ENCODE results near the gene FGF6. TPM values are rescaled to one million over a fixed set of nuclear protein-coding genes. Genes with fewer than 3 reads are reported as not detected.

The FGF6 gene
- total RNA-seq, 1 donor from 2014 or later = not detected

DNA sequence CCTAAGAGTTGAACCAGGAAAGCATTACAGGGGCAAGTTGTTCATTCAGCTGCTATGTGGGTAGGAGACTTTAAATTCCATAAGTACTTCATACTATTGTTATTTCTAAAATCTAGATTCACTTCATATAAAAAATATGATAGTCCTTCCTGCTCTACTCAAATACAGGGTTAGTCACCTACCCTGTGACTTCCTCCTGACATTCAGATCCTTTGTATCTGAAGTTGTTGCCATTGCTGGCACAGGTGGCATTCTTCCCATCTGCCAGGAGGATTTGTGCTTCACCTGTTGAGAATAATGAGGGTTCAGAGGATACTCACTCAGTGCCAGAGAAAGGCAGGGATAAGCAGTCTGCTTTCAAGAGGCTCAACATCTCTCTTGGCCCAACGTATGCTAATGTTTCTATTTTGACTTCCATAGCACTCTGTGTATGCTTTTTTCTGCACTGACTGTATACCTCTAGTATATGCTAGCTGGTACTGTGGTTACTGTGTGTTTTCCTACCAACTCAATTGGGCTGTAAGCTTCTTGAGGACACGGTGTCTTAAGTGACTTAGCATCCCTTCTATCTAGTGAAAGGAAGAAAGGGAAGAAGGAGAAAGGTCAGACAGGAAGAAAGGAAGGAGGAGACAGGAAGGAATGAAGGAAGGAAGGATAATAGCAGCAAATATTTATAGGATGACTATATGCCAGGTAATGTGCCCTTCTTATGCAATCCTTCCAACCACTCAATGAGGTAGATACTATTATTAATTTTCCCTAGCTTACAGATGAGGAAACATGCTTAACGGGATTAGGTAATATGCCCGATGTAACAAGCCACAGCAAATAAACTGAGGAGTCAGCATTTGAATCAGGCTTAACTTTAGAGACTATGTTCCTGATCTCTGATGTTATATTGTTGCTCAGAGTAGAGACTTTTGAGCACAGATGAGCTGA is 38.5 kb upstream of the FGF6 start:
- DNase-seq (ENCODE audit: low spot score) = no peak

DNA sequence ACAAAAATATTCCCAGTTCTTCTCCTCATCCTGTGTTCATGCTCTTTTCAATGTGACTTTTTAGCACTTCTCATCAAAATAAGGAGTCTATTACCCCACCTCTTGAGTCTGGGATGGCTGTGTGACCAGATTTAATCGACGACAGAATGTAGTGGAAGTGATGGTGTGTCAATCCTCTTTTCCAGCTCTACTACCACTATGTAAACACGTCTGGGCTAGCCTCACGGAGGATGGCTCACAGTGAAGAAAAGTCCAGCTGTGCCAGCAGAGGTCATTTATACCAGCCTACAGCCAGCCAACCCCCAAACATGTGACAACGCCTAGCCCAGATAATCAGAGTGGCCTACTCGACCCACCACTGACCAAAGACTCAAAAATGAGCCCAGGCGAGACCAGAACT is 37.3 kb upstream of the FGF6 start:
- H3K27ac Mint-ChIP-seq (ENCODE audit: unreplicated experiment) = no peak overlapping the region
- no peaks in the 10 kb centered on the region for H3K27me3 Mint-ChIP-seq (ENCODE audit: low read depth)
- peaks cover 6% of the 10 kb centered on the region for H3K36me3 Mint-ChIP-seq (ENCODE audit: low read depth)

More for the DNA sequence above, 38.5 kb upstream of the FGF6 start:
- no peak overlapping the region for H3K4me3 Mint-ChIP-seq (ENCODE audit: unreplicated experiment)
- no peak overlapping the region for H3K27ac Mint-ChIP-seq (ENCODE audit: unreplicated experiment)
- H3K9me3 Mint-ChIP-seq (ENCODE audit: low read depth) = peaks cover 13% of the 10 kb centered on the region
- no peaks in the 10 kb centered on the region for H3K27me3 Mint-ChIP-seq (ENCODE audit: low read depth)
- H3K4me1 Mint-ChIP-seq (ENCODE audit: low read depth) = no peaks in the 10 kb centered on the region
- TF ChIP-seq, protein P1, sequence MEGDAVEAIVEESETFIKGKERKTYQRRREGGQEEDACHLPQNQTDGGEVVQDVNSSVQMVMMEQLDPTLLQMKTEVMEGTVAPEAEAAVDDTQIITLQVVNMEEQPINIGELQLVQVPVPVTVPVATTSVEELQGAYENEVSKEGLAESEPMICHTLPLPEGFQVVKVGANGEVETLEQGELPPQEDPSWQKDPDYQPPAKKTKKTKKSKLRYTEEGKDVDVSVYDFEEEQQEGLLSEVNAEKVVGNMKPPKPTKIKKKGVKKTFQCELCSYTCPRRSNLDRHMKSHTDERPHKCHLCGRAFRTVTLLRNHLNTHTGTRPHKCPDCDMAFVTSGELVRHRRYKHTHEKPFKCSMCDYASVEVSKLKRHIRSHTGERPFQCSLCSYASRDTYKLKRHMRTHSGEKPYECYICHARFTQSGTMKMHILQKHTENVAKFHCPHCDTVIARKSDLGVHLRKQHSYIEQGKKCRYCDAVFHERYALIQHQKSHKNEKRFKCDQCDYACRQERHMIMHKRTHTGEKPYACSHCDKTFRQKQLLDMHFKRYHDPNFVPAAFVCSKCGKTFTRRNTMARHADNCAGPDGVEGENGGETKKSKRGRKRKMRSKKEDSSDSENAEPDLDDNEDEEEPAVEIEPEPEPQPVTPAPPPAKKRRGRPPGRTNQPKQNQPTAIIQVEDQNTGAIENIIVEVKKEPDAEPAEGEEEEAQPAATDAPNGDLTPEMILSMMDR (IDR thresholded peaks at IDR 0.05) = no peak
- H3K36me3 Mint-ChIP-seq (ENCODE audit: low read depth) = peaks cover 10% of the 10 kb centered on the region

DNA sequence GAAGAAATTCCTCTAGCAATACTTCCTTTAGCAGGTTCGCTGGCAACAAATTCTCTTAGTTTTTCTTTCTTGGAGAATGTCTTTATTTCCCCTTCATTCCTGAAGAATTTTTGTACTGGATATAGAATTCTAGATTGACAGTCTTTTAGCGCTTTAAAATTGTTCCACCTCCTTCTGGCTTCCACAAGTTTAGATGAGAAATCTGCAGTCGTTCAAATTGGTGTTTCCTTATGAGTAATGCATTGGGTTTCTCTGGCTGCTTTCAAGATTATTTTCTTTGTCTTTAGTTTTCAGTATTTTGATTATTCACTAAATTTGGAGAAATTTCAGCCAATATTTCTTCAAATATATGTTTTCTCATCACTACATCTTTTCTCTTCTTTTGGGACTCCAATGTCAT is 33.3 kb upstream of the FGF6 start:
- no peak for DNase-seq (ENCODE audit: low spot score)
- H3K4me3 Mint-ChIP-seq (ENCODE audit: unreplicated experiment) = no peak overlapping the region
- H3K27ac Mint-ChIP-seq (ENCODE audit: unreplicated experiment) = no peak overlapping the region
- H3K36me3 Mint-ChIP-seq (ENCODE audit: low read depth) = peaks cover 4% of the 10 kb centered on the region
- TF ChIP-seq, protein P1 (IDR thresholded peaks at IDR 0.05) = no peak
- H3K27me3 Mint-ChIP-seq (ENCODE audit: low read depth) = peaks cover 10% of the 10 kb centered on the region
- no peaks in the 10 kb centered on the region for H3K4me1 Mint-ChIP-seq (ENCODE audit: low read depth)
- peaks cover 28% of the 10 kb centered on the region for H3K9me3 Mint-ChIP-seq (ENCODE audit: low read depth)

More for the DNA sequence above, 37.3 kb upstream of the FGF6 start:
- no peak for DNase-seq (ENCODE audit: low spot score)
- Mint-ChIP-seq H3K4me1 (ENCODE audit: low read depth) (no peaks in the 10 kb centered on the region), H3K4me3 (ENCODE audit: unreplicated experiment) (no peak overlapping the region), H3K9me3 (ENCODE audit: low read depth) (peaks cover 23% of the 10 kb centered on the region)
- TF ChIP-seq, protein P1 (IDR thresholded peaks at IDR 0.05) = no peak

DNA sequence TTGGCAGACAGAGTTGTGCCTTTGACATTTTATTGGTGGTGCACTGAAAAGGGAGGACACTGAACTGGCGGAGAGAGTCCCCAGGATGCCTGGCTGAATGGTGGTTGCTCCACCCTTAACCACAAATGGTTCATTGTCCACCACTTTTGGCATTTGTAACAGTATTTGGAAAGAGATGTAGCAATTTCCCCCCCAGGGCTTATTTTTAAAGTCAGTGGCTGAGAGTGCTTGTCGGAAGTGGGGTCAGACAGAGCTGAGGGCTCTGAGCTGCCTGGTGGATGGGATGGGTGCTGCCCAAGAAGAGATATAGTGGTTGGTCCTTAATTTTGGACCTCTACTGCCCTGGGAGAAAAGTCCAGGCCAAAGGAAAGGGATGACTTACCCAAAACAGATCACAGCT is 31.5 kb upstream of the FGF6 start:
- TF ChIP-seq, protein P1 (IDR thresholded peaks at IDR 0.05) = no peak
- H3K27me3 Mint-ChIP-seq (ENCODE audit: low read depth) = peaks cover 11% of the 10 kb centered on the region
- H3K4me1 Mint-ChIP-seq (ENCODE audit: low read depth) = no peaks in the 10 kb centered on the region

DNA sequence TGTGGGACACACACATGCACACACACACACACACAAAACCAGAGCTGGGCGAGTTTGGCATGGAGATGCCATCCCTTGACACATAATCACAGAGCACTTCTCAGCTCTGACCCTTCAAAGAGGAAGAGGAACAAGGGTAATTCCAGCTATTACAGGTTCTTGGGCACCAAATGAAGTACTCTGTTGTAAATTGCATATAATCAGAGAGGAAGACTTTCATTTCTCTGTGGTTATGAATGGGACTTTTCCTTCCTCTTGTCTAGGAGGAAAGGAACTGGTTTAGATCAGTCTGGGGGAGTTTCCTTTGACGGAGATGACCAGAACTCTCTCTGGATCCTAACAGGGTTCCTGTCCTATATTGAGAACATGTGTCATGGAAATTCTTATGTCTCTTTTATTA is 26.4 kb upstream of the FGF6 start:
- DNase-seq (ENCODE audit: low spot score) = no peak
- H3K27me3 Mint-ChIP-seq (ENCODE audit: low read depth) = peaks cover 16% of the 10 kb centered on the region
- H3K36me3 Mint-ChIP-seq (ENCODE audit: low read depth) = no peaks in the 10 kb centered on the region
- H3K4me3 Mint-ChIP-seq (ENCODE audit: unreplicated experiment) = no peak overlapping the region
- H3K9me3 Mint-ChIP-seq (ENCODE audit: low read depth) = no peaks in the 10 kb centered on the region
- no peaks in the 10 kb centered on the region for H3K4me1 Mint-ChIP-seq (ENCODE audit: low read depth)
- TF ChIP-seq, protein P1 (IDR thresholded peaks at IDR 0.05) = no peak
- H3K27ac Mint-ChIP-seq (ENCODE audit: unreplicated experiment) = no peak overlapping the region

More for the DNA sequence above, 31.5 kb upstream of the FGF6 start:
- Mint-ChIP-seq H3K27ac (ENCODE audit: unreplicated experiment) (no peak overlapping the region), H3K4me3 (ENCODE audit: unreplicated experiment) (no peak overlapping the region), H3K9me3 (ENCODE audit: low read depth) (peaks cover 28% of the 10 kb centered on the region), H3K36me3 (ENCODE audit: low read depth) (peaks cover 4% of the 10 kb centered on the region)
- DNase-seq (ENCODE audit: low spot score) = no peak

Measured in chondrocyte (in vitro differentiated cells).